Activated CD4-positive, CD25-positive, alpha-beta regulatory T cell treated with anti-CD3 and anti-CD28 coated beads, Interleukin-2, amount 50 U/mL, for 16 hours (primary cell): Measurements from ENCODE around the gene RASSF9.

Experiments used
- DNase-seq: peaks from one replicate; pipeline ENCODE4 v3.0.0-alpha.2; 2020; ENCODE audit warnings: low read depth, low spot score

The RASSF9 gene

DNA sequence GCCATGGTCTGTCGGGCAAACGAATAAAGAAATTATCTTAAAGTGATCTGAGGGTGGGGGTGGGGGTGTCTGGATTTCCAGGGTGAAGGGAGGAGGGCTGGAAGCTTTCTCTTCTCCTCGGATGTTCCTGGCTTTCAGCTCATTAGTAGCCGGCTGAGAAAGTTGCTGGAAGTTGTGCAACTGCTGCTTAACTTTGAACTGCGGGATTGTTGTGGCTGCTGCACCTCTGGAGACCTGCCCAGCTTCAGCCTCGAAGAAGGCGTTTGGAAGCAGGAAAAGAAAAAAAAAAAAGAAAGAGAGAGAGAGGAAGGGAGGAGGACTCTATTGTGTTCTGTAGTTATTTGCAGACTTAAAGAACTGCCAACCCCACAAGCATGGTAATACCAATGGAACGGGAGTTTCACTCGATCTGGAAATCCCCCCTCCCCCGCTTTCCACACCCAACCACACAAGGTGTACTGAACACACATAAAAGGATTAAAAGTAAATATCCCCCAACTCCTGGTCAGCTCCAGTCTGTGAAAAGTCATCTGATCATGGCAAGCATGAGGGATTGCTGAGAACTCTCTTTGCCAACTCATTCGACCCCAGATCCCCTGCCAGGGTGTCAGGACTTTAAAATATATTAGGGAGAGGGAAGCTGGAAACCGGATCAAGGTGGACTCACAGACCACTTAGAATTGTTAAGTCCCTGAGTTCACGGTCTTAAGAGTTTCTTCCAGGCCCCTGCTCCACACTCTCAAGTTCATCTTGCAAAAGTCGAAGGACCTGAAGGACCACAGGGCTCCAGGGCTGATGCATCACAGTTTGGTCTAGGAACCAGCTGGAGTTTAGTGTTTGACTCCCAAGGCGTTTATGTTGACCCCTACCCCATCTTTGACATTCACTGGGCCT is at the start of gene RASSF9:
Gene RASSF9, minus strand, starts transcription at position 213 of the 894 bp plus-strand sequence. Its CDS starts 208 bp downstream, at position 5.
- no peak for DNase-seq

DNA sequence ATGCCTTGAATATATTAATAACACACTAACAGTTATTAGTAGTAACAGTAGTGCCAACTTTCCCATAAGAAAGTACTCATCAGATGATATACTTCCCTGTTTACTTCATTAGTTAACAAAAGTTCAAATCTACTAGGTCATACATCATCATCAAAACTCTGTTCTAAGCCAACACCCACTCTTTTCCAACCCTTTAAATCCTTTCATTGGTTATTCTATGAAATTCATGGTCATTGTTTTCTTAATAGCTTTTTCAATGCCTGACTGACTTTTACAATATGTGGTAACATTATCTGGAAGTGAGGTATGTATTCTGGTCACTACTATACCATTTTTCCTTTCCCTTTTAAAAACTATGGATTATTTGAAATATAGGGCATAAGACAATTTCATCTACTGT is 47.6 kb upstream of the RASSF9 start:
- no peak for DNase-seq

DNA sequence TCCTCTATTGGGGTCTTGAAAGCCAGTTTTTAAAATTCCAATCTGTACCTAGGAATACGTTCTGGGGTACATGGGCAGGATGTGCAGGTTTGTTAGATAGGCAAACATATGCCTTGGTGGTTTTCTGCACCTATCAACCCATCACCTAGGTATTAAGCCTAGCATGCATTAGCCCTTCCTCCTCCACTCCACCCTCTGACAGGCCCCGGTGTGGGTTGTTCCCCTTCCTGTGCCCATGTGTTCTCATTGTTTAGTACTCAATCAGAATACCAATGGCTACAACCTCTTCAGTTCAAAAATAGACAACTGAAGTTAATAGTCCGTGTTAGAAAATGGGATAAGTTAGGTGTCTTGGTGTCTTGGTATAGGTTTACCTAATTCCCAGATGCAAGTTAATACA is 41.2 kb upstream of the RASSF9 start:
- no peak for DNase-seq

GRCh38 chr12:85874031-85874461 is 37.8 kb upstream of the RASSF9 start, which contains the start of gene NTS:
Gene NTS (plus strand): TSS chr12:85874295. CDS start chr12:85874404, 109 bp downstream.
- no peak for DNase-seq

DNA sequence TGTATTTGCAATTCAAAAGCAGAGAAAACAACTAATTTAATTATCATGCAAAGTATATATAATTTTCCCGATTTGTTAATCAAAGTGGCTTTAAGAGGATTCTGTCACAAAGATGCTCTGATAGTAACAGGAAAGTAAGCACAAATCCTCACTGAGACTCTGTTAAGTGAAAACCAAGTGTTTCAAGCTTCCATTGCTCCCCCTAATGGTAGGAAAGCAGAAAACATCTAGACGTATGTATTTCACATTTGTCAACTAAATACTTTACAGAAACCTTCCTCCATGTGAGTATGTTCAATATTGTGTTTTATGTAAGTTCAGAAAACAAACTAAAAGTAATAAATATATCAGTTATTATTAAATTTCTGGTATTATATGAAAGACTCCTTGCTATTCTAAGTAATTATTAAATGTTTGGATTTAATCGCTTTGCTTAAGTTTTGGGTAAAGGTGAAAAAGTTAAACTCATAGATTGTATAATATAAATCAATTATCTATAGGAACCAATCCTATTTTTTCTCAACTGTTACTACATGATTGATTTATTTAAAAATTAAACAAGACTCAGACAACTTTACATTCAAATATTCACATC is 36.4 kb upstream of the RASSF9 start:
- DNase-seq = no peak

DNA sequence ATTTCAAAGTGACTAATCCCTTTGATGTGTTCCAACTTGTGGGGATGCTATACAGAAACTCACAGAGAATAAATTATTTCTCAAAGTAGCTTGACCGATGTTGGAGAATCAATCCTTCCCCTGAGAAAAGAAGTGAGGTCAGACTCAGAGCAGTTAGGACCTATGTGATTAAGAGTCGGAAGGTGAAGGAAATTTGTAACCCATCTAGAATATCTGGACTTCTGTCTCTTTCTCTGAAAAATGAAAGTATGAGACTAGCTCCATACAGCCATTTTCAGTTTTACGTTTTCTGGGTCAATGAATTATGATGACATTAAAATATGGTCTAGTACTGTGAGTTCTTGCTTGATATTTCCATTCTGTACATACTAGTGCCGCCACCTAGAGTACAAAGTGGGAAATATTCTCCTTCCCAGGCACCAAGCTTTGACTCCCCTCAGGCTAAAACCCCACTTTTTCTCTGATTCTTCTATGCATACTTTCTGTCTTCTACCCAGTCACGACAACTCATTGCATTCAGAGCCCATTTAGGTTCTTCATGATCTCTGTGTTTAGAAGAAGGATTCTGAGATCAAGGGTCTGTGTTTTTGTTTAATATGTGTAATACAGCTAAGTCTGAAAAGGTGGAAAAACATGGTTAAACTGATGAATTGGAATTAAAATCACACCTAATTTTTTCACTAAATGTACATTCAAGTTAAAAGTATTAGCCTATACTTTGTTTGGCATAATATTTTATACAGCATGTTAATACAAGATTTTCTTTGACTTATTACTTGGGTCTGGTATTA is 31.0 kb upstream of the RASSF9 start:
- DNase-seq = no peak

DNA sequence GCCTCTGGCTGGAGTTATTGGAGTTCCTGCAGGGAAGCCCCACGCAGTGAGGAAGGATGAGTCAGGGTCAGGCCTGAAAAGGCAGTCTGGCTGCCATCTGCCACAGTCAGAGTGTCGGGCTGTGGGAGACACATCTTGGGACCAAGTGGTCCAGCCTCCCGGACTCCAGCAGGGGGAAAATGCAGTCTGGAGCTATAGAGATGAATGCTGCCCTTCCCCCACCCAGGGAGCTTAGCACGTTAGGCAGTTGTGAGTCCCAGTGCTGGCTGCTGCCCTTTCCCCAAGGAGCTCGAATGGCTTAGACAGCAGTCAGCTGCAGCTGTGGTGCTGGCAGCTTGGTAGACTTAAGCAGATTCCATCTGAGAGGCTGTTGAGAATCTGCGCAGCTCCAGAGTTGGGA is 29.7 kb upstream of the RASSF9 start:
- DNase-seq = no peak

DNA sequence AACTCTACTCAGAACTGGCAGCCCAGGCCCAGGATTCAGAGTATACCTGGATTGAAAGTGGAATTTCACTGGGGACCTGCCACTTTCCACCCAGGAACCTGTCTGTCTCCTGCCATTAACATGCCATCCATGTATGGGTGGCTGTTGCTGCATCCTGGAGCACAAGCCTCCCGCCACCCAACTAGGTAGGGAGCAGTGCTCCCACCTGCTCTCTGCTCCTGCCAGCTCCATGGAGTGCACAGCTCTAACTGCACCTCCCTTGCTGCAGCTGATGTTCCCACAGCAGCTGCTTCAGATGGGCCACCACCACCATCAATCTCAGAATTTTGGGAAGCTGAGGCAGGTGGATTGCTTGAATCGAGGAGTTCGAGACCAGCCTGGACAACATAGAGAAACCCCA is 20.8 kb upstream of the RASSF9 start:
- DNase-seq = no peak

DNA sequence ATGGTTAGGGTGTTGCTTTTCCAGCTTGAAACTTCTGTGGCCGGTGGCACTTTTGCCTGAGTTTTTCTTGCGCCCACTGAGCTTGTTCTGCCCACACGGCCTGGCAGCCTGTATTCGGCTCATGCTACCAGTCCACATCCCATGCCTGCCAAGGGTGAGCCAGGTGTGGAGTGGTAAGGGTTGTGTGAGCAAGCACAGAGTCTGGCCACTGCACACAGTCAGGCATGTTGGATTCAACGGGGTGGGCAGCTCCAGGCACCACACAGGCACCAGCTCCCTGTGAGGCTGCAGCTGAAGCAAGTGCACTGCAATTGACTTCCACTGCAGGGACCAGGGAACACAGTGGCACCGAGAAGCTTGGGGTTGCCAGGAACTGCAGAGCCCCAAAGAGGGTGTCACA is 19.1 kb upstream of the RASSF9 start:
- DNase-seq = no peak

DNA sequence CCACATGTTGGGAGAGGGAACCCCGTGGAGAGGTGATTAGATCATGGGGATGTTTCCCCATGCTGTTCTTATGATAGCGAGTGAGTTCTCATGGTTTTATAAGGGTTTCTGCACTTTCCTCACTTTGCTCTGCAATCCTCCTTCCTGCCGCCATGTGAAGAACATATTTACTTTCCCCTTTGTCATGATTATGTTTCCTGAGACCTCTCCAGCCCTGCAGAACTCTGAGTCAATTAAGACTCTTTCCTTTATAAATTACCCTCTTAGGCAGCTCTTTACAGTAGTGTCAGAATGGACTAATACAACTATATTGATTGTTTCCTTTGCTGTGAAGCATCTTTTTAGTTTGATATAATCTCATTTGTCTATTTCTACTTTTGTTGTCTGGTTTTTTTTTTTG is 13.1 kb upstream of the RASSF9 start:
- no peak for DNase-seq

- no peak for DNase-seq
Measured at GRCh38 chr12:85843606-85844310, 7.5 kb upstream of the RASSF9 start.

DNA sequence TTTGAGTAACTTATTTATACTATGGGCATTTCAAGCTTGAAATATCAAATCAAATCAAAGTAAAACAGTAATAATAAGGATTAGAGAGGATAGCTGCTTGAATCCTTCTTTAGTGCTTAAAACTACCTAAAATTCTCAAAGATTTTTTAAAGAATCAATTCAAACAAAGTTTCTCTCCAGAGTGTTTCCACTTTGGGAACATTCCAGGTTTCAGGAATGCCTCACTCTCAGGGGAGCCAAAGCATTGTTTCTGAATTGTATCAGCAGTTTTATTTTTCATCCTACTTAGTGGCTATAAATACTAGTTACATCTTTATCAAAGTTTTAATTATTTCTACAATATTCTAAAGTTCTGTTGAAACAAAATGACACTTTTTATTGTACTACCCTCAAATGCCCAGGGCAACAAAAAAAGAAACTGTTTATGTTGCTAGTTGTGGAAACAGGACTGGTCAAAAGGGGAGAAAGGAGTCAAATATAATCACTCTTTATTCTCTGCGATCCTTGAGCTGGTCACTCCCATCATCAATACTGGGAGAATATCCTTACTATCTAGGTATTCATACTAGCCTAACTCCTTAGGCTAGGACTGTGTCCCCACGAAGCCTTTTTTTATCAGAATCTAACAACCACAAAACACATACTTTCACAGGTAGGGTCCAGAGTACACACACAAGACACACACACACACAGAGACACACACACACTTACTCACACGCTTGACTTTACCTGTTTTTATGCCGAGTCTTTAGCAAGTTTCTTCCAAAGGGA is 598 bp downstream of the RASSF9 start:
- no peak for DNase-seq

GRCh38 chr12:85834378-85834777 is 1.8 kb downstream of the RASSF9 start:
- no peak for DNase-seq

DNA sequence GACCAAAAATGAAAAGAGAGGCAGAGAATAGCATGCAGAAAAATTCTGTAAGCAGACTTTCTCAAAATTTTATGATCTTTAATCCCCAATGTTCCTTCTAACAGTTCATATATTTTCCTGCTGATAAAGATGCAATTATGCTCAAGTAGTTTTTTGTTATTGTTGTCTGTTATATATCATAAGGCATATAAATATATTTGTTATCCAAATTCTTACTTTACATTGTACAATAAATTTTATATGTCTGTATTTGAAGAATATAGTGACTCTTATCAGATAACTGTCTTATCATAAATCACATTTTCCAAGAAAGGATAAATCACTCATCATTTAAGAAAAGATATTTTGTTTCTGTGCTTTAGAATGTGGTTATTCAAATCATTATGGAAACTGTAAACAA is 2.6 kb downstream of the RASSF9 start:
- DNase-seq = no peak

DNA sequence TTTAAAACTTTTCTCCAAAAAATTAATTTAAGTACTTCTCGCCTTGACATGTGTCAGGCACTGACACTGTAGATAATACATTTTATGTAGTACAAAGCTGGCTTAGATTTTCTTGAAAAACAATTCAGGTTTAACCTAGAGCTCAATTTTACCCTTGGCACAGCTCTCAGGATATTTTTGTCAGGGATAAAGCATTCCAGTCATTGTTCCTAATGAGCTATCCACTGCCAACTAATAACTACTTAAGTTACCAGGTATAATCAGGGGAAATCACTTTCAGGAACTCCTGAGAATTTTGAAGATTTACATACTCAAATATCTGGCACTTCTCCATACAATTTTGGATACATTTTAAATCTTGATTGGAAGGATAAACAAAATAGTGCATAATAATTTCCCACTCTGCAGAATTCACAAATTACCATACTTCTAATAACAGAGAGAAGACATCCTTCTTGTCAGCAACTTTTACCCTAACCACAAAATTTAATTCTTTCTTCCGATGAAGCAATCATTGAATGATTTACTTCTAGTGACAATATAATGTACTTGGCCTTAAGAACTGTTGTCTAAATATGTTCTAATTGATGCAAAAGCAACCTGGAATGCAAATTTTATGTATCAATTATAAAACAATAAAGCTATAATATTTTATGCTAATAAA is 4.8 kb downstream of the RASSF9 start:
- DNase-seq = no peak

- DNase-seq = no peak
Measured at GRCh38 chr12:85829391-85829790, 6.8 kb downstream of the RASSF9 start.

GRCh38 chr12:85828576-85828975 is 7.6 kb downstream of the RASSF9 start:
- no peak for DNase-seq

DNA sequence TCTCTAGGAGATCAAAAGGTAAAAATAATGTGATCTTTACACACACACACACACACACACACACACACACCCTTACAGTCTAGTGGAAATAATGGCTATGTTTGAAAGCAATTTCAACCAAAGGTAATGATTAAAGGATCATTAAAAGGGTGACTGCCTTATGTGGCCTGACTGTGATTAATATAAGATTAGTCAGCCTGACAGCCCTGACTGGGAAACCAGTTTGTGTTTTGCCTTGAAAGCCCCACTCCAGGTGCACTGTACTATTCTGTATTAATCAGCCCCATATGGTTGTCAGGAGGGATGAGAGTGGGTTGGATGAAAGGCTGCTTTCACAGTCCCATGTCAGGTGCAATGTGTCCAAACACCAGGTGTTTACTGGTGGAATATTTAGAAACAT is 10.5 kb downstream of the RASSF9 start:
- DNase-seq = no peak

DNA sequence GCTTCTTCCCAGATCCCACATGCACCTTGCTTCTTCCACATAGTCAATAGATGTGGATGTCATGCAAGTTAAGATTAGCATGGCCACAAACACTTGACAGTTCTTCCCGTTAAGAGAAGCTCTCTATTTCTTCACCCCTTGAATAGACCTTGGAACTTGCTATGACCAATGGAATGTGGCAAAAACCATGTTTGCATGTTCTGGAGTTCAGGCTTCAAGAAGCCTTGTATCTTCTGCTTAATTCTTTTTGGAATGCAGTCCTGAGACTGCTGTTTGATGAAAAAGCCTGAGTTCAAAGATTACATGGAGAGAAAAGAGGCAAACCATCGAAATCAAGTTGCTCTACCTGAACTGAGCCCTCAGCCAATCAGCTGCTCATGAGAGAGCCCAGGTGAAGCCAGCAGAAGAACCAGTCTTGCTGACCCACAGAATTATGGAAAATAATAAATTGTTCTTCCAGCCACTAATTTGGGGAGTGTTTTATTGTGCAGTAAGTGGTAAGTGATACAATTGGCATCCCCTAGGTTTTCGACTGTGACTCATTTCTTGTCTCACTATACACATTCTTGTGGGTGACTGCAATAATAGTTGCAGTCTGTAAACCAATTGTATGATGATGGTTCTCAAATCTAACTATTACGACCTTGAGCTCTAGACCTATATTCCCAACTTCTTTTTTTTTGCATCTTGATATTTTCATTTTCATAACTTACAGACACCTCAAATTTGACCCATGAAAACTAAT is 12.6 kb downstream of the RASSF9 start:
- DNase-seq = no peak

DNA sequence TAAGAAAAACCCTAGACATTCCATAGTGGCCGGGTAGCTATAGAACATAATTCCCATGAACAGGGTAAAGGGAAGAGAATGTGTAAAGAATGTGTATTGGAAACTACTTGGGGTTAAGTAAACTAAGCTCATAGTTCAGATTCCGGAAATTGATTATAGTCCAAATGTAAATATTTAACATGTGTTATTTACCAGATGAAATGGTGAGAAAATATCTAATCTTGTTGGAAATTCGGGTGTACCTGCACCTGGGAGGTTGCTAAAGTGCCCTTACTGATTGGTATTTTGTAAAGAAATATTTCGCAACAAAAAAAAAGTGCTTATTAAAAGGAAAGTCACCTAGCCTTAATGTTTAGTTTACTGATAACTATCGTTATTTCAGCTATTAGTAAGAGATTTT is 14.4 kb downstream of the RASSF9 start:
- DNase-seq = no peak
